HFF-Myc (cell line): Measurements from ENCODE around the gene SUPT4H1.
A peak's percentile ranks its signal among the peaks of the same experiment; 100 is the strongest.

Experiments used
- DNase-seq: peaks from one replicate; pipeline ENCODE4 v3.0.0-alpha.2; 2011; ENCODE audit warnings: low read depth; ENCODE audit errors: extremely low read depth
- H3K4me3 ChIP-seq: replicated peaks from 2 replicates; pipeline ENCODE4 v1.5.1; 2011; ENCODE audit warnings: low read depth, mild to moderate bottlenecking, control low read depth, low read length
- TF ChIP-seq, protein P1 (sequence below): IDR thresholded peaks from 2 replicates; pipeline ENCODE4 v1.5.1; 2012; ENCODE audit warnings: mild to moderate bottlenecking, low read depth, low read length, control low read depth; ENCODE audit errors: missing control alignments

SUPT4H1 gene

GRCh38 chr17:58331815-58332777 lies 19.9 kb downstream of the SUPT4H1 start:
- TF ChIP-seq, protein P1, sequence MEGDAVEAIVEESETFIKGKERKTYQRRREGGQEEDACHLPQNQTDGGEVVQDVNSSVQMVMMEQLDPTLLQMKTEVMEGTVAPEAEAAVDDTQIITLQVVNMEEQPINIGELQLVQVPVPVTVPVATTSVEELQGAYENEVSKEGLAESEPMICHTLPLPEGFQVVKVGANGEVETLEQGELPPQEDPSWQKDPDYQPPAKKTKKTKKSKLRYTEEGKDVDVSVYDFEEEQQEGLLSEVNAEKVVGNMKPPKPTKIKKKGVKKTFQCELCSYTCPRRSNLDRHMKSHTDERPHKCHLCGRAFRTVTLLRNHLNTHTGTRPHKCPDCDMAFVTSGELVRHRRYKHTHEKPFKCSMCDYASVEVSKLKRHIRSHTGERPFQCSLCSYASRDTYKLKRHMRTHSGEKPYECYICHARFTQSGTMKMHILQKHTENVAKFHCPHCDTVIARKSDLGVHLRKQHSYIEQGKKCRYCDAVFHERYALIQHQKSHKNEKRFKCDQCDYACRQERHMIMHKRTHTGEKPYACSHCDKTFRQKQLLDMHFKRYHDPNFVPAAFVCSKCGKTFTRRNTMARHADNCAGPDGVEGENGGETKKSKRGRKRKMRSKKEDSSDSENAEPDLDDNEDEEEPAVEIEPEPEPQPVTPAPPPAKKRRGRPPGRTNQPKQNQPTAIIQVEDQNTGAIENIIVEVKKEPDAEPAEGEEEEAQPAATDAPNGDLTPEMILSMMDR = no peak
- H3K4me3 ChIP-seq = no peak overlapping the region
- DNase-seq = no peak

DNA sequence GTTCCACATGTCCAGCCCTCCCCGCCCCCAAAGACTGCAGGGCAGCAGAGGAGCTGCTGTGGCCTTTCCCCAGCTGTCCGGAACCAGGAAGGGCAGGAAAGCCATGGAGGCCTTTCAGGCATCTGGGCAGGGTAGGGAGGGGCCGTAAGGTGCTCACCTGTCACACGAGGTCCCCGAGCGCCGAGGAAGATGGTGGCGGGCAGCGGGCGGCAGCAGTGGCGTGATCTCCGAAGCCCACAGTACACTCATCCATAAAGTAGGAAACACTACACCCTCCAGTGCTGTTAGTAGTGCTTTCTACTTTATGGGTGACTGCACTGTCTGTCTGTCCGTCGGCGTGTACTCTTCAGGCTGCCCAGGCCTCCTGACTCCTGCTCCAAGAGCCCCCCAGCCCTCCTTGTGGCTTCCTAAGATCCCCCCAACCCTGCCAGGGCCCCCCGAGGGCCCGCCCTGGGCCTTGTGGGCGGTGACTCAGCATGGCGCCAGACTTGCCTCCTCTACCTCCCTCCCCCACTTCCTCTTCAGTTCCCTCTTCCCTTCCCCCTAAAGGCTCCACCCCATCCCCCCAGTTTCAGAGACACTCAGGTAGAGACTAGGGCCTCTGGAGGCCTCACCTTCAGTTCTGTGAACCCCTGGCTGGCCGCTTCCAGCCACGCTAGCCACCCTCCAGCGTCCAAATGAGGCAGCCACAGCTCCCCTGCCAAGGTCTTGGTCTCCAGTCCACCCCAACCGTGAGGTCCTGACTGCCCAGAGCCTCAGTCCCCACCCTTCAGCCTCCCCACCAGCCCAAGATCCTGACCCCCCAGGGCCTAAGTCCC lies 20.8 kb downstream of the SUPT4H1 start:
- H3K4me3 ChIP-seq = no peak overlapping the region
- TF ChIP-seq, protein P1 = no peak
- DNase-seq = no peak

GRCh38 chr17:58330538-58330996 lies 21.4 kb downstream of the SUPT4H1 start:
- no peak overlapping the region for H3K4me3 ChIP-seq
- TF ChIP-seq, protein P1 = no peak
- no peak for DNase-seq

GRCh38 chr17:58329810-58330537 lies 22.0 kb downstream of the SUPT4H1 start:
- H3K4me3 ChIP-seq = no peak overlapping the region

DNA sequence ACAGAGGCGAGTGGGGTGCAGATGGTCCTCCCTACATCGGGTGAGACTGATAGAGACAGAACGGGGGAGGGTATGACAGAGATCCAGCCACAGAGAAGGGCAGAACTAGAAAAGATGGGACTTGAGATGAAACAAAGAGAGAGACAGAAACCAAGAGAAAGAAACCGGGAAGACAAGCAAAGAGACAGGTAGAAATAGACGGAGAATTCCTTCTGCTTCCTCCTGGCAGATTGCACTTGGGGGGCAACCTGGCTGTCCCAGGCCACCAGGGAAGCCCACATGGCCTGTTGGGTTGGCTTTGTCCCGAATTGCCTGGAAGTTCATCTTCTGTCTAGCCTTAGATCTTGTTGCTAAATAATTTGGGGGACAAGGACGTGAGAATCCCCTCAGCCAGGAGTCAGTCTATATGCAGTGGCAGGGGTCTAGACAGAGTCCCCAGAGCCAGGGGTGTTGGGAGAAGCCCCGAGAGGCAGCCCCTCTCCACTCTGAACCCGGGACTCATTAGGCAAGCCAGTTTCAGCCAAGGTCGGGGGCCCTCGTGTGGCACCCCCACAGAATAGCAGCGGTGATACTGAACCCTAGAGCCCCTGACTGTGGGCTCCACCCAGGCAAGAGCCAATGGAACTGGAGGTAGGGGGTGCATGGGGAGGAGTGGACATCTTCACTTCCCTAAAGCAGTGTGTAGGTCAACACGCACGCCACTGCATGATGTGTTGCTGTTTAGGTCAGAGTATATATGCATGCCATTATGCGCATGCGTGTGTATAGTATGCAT lies 22.8 kb downstream of the SUPT4H1 start:
- TF ChIP-seq, protein P1 = peak; percentile 31
- H3K4me3 ChIP-seq = no peak overlapping the region
- DNase-seq = no peak

More at GRCh38 chr17:58329810-58330537, 22.0 kb downstream of the SUPT4H1 start:
- DNase-seq = no peak
- TF ChIP-seq, protein P1 = no peak
